ENCODE results near the gene TCEA2. TPM values are rescaled to one million over a fixed set of nuclear protein-coding genes. Genes with fewer than 3 reads are reported as not detected.

The TCEA2 gene
- total and polyA plus RNA-seq, 2 of the 13 experiments (the other 11 are each of a cell fraction or from before 2014, with no cell fraction given), result 28.1 to 33.7 TPM

DNA sequence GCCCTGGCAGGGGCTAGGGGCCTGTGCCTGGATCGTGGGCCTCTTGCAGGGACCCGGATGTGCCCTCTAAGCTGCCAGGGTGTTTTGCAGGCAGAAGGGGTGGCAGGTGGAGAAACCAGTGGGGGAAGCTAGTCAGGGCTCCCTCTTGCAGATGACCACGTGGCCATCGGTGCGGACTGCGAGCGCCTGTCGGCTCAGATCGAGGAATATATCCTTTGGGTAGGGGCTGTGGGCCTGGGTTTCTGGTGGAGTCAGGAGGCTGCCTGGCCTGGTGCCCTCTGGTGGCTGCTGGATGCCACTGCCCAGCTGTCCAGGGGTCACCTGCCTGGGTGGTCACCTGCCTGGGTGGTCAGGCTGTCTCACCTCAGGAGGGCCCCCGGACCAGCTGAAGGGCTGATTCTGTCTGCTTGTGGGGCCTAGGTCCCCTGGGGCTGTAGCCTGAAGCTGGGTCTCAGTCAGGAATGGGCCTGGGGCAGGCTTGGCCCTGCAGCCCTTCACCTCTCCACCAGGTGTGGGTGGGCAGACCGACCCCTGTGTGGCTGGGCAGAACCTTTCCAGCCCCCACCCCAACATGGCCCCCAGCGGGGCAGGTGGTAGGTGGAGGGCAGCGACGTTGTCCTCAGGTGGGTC is 6.7 kb downstream of the TCEA2 start (continued):
- TF ChIP-seq LCORL (IDR thresholded peaks at IDR 0.05), result no peak
- TF ChIP-seq LCORL (CRISPR knock-in tag; IDR thresholded peaks at IDR 0.05), result peak; percentile 43; the same call in 1 of the 2 replicates
- TF ChIP-seq ZNF20 (CRISPR knock-in tag; IDR thresholded peaks at IDR 0.05), result no peak
- TF ChIP-seq REXO4 (CRISPR knock-in tag; IDR thresholded peaks at IDR 0.05; ENCODE audit: borderline replicate concordance), result no peak
- TF ChIP-seq ZNF274 (CRISPR knock-in tag; IDR thresholded peaks at IDR 0.05), result 0 out of 2 replicates have a peak, but pooled peaks have one; percentile 23
- TF ChIP-seq ZSCAN9 (CRISPR knock-in tag; IDR thresholded peaks at IDR 0.05; ENCODE audit: borderline replicate concordance), result no peak
- TF ChIP-seq ZNF160 (CRISPR knock-in tag; IDR thresholded peaks at IDR 0.05), result no peak
- peak; percentile 89; the same call in 1 of the 2 replicates for TF ChIP-seq ZBTB7A (CRISPR knock-in tag; IDR thresholded peaks at IDR 0.05)
- TF ChIP-seq, protein P1, sequence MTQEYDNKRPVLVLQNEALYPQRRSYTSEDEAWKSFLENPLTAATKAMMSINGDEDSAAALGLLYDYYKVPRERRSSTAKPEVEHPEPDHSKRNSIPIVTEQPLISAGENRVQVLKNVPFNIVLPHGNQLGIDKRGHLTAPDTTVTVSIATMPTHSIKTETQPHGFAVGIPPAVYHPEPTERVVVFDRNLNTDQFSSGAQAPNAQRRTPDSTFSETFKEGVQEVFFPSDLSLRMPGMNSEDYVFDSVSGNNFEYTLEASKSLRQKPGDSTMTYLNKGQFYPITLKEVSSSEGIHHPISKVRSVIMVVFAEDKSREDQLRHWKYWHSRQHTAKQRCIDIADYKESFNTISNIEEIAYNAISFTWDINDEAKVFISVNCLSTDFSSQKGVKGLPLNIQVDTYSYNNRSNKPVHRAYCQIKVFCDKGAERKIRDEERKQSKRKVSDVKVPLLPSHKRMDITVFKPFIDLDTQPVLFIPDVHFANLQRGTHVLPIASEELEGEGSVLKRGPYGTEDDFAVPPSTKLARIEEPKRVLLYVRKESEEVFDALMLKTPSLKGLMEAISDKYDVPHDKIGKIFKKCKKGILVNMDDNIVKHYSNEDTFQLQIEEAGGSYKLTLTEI (CRISPR knock-in tag; conservative IDR thresholded peaks at IDR 0.05), result no peak
- no peak for TF ChIP-seq NFE2L1 (CRISPR knock-in tag; IDR thresholded peaks at IDR 0.05; ENCODE audit: borderline replicate concordance)
- 0 out of 4 replicates have a peak, but pooled peaks of 1 of the 2 experiments have one; percentile 17 for TF ChIP-seq POLR2A (IDR thresholded peaks at IDR 0.05; ENCODE audit: insufficient read depth in 1 of 2, low read depth in 2 of 2, low read length in 2 of 2)
- TF ChIP-seq HIVEP1 (CRISPR knock-in tag; IDR thresholded peaks at IDR 0.05), result 0 out of 2 replicates have a peak, but pooled peaks have one; percentile 35
- no peak for TF ChIP-seq CEBPB (IDR thresholded peaks at IDR 0.05; ENCODE audit: borderline replicate concordance, low read depth, low read length)
- no peak for TF ChIP-seq ZNF432 (CRISPR knock-in tag; IDR thresholded peaks at IDR 0.05; ENCODE audit: borderline replicate concordance)
- TF ChIP-seq, protein P2, sequence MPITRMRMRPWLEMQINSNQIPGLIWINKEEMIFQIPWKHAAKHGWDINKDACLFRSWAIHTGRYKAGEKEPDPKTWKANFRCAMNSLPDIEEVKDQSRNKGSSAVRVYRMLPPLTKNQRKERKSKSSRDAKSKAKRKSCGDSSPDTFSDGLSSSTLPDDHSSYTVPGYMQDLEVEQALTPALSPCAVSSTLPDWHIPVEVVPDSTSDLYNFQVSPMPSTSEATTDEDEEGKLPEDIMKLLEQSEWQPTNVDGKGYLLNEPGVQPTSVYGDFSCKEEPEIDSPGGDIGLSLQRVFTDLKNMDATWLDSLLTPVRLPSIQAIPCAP (CRISPR knock-in tag; IDR thresholded peaks at IDR 0.05; ENCODE audit: low read depth), result no peak
- TF ChIP-seq, protein P3, sequence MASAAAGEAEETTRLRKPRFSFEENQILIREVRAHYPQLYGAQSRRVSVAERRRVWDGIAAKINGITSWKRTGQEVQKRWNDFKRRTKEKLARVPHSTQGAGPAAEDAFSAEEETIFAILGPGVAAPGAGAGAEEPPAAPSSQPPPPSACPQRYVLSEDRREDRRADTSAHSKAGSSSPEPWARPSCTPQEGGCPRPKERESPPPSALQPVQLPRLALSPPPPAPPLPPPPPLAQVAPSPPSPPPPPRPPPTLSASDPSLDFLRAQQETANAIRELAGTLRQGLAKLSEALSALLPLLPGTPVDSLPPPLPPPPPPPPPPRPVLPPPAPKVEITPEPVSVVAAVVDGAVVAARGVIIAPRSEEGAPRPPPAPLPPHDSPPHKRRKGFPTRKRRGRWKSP (CRISPR knock-in tag; IDR thresholded peaks at IDR 0.05), result no peak
- TF ChIP-seq, protein P4, sequence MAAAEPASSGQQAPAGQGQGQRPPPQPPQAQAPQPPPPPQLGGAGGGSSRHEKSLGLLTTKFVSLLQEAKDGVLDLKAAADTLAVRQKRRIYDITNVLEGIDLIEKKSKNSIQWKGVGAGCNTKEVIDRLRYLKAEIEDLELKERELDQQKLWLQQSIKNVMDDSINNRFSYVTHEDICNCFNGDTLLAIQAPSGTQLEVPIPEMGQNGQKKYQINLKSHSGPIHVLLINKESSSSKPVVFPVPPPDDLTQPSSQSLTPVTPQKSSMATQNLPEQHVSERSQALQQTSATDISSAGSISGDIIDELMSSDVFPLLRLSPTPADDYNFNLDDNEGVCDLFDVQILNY (CRISPR knock-in tag; conservative IDR thresholded peaks at IDR 0.05), result 0 out of 2 replicates have a peak, but pooled peaks have one; percentile 61
- TF ChIP-seq MEF2D (CRISPR knock-in tag; IDR thresholded peaks at IDR 0.05), result no peak
- TF ChIP-seq ZNF256 (CRISPR knock-in tag; conservative IDR thresholded peaks at IDR 0.05), result no peak
- TF ChIP-seq ETV6 (CRISPR knock-in tag; conservative IDR thresholded peaks at IDR 0.05), result no peak
